GM23338 (cell line): ENCODE data around the gene WT1. TPM values are rescaled to one million over a fixed set of nuclear protein-coding genes. Genes with fewer than 3 reads are reported as not detected.

ENCODE experiments used
- ATAC-seq: fragments of 200-7000 bp; cut with Tn5 transposase; 3 replicates; pipeline ENCODE4 v1.9.1; 2020
- DNase-seq: peaks from one replicate; pipeline ENCODE4 v3.0.0-alpha.2; 2015; ENCODE audit warnings: low spot score
- H2AFZ ChIP-seq: fragments of 200-600 bp; sonication (generic); 2 replicates; pipeline ENCODE4 v1.8.0; 2016; ENCODE audit warnings: antibody characterized with exemption, mild to moderate bottlenecking, moderate library complexity
- H3F3A ChIP-seq: fragments of 200-600 bp; sonication (generic); replicated peaks from 2 replicates; pipeline ENCODE4 v1.8.0; 2017; ENCODE audit warnings: antibody characterized with exemption, mixed run types, low read depth
- H3K27ac ChIP-seq: fragments of 200-600 bp; sonication (generic); 2 replicates; pipeline ENCODE4 v1.6.1; 2016; ENCODE audit warnings: low read depth
- H3K27me3 ChIP-seq: fragments of 200-600 bp; sonication (generic); 2 replicates; pipeline ENCODE4 v1.8.0; 2016; ENCODE audit warnings: mild to moderate bottlenecking, mixed run types, moderate library complexity; ENCODE audit not compliant: insufficient read depth
- H3K36me3 ChIP-seq: fragments of 200-600 bp; sonication (generic); 2 replicates; pipeline ENCODE4 v1.8.0; 2016; ENCODE audit warnings: mild to moderate bottlenecking; ENCODE audit not compliant: insufficient read depth
- H3K4me1 ChIP-seq: fragments of 200-600 bp; sonication (generic); 2 replicates; pipeline ENCODE4 v1.8.0; 2016; ENCODE audit warnings: mild to moderate bottlenecking, moderate library complexity; ENCODE audit not compliant: insufficient read depth
- H3K4me2 ChIP-seq: fragments of 200-600 bp; sonication (generic); 2 replicates; pipeline ENCODE4 v1.7.1; 2017; ENCODE audit warnings: mixed run types
- H3K4me3 ChIP-seq: fragments of 200-600 bp; sonication (generic); 2 replicates; pipeline ENCODE4 v1.6.1; 2016; ENCODE audit warnings: mixed run types
- H3K79me2 ChIP-seq: fragments of 200-600 bp; sonication (generic); replicated peaks from 2 replicates; pipeline ENCODE4 v1.8.0; 2017; ENCODE audit warnings: mild to moderate bottlenecking; ENCODE audit not compliant: insufficient read depth
- H3K9me2 ChIP-seq: fragments of 200-600 bp; sonication (generic); 2 replicates; pipeline ENCODE4 v1.8.0; 2017; ENCODE audit not compliant: insufficient read depth
- H4K20me1 ChIP-seq: fragments of 200-600 bp; sonication (generic); replicated peaks from 2 replicates; pipeline ENCODE4 v1.8.0; 2017; ENCODE audit warnings: mild to moderate bottlenecking; ENCODE audit not compliant: insufficient read depth
- H3K27ac Mint-ChIP-seq: 2 replicates; pipeline ENCODE4 v1.8.0; 2020; ENCODE audit warnings: inconsistent platforms, mild to moderate bottlenecking, moderate library complexity, mixed read lengths
- H3K27me3 Mint-ChIP-seq: 3 replicates; pipeline ENCODE4 v1.8.0; 2022; ENCODE audit warnings: low read depth, mild to moderate bottlenecking, moderate library complexity, mixed read lengths, inconsistent platforms; ENCODE audit not compliant: insufficient read depth, poor library complexity
- H3K36me3 Mint-ChIP-seq: 3 replicates; pipeline ENCODE4 v1.8.0; 2021; ENCODE audit warnings: low read depth, mild to moderate bottlenecking, inconsistent platforms, moderate library complexity, mixed read lengths
- H3K4me1 Mint-ChIP-seq: 3 replicates; pipeline ENCODE4 v1.8.0; 2020; ENCODE audit warnings: mild to moderate bottlenecking, inconsistent platforms, mixed read lengths
- H3K4me3 Mint-ChIP-seq: 3 replicates; pipeline ENCODE4 v1.8.0; 2021; ENCODE audit warnings: moderate library complexity, mild to moderate bottlenecking, inconsistent platforms, mixed read lengths
- H3K9me3 Mint-ChIP-seq: 3 replicates; pipeline ENCODE4 v1.8.0; 2020; ENCODE audit warnings: moderate library complexity, mild to moderate bottlenecking, inconsistent platforms, mixed read lengths
- EZH2 ChIP-seq: fragments of 200-600 bp; sonication (generic); IDR thresholded peaks from one replicate; pipeline ENCODE4 v1.8.0; 2017; ENCODE audit warnings: antibody characterized with exemption, mild to moderate bottlenecking, low read depth; ENCODE audit not compliant: unreplicated experiment
- EZH2phosphoT487 ChIP-seq: fragments of 200-600 bp; sonication (generic); IDR thresholded peaks from one replicate; pipeline ENCODE4 v1.8.1; 2018; ENCODE audit warnings: antibody characterized with exemption; ENCODE audit not compliant: unreplicated experiment
- JUNB ChIP-seq: IDR thresholded peaks from one replicate; pipeline ENCODE4 v1.6.1; 2016; ENCODE audit warnings: antibody characterized with exemption; ENCODE audit not compliant: unreplicated experiment
- NANOG ChIP-seq: IDR thresholded peaks from 2 replicates; pipeline ENCODE4 v1.6.1; 2016; ENCODE audit warnings: antibody characterized with exemption, borderline replicate concordance
- ZNF114 ChIP-seq: fragments of 250-450 bp; sonication (Bioruptor Pico); IDR thresholded peaks from 2 replicates; pipeline ENCODE4 v1.5.0; 2020; ENCODE audit warnings: mild to moderate bottlenecking, moderate library complexity
- polyA plus RNA-seq: library from polyadenylated mRNA; unstranded; fragments of >200 nt; fragmentation: Nextera tagmentation; extraction: Ambion mirVana; gene quantifications from 2 replicates; pipeline ENCODE4 v1.2.1, GENCODE V29; 2016
- total RNA-seq: library from RNA; depleted of rRNA; stranded (reverse); fragments of >200 nt; shearing (Covaris generic); gene quantifications from 2 replicates; pipeline ENCODE4 v1.2.3, GENCODE V29; 2014
- TF ChIP-seq, protein P1 (sequence below), 2 experiments: fragments of 200-600 bp in 1 of 2; sonication (generic) in 1 of 2; conservative IDR thresholded peaks; 2 replicates each; pipeline versions ENCODE4 v1.5.1 to v1.6.1; 2016 to 2017; ENCODE audit warnings: antibody characterized with exemption in 2 of 2, low read depth in 2 of 2, mild to moderate bottlenecking in 2 of 2, moderate library complexity in 1 of 2

Gene WT1
- total and polyA plus RNA-seq, 2 experiments from 2014 or later: 0.21 TPM; not detected in 1

DNA sequence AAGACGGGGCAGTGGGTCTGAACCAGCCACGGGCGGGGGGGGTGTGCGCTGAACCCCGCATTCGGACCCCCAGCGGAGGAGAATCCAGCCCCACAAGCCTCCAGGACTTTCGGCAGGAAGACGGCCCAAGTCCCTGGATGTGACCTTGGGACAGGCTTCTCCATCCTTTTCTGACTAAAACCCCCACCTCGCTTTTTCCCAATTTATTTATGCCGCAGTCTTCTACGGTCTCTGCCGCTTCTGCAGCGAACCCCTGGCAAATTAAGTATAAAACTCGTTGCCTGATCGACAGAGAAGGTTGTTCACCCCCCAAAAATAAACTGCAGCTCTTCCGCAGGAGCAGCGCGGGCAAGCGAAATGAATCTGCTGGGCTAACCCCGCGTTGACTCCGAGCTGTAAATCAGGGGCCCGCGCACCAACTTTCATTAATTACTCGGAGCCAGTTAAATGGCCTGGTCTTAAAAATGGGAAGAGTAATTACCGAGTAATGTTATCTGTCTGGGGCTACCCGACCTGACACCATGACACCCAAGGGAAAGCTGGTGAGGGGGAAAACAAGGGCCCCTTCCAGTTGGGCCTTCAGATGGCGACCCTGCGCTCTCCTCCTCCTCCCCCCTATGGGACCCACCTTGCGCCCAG is 6.6 kb downstream of the WT1 start:
- Mint-ChIP-seq H3K27me3 (peaks cover 100% of the 10 kb centered on the region), H3K27ac (no peak overlapping the region), H3K36me3 (peaks cover 3% of the 10 kb centered on the region; the same call in 1 of the 3 replicates), H3K4me3 (peak overlapping the region; percentile 73), H3K9me3 (peaks cover 6% of the 10 kb centered on the region; the same call in 2 of the 3 replicates), H3K4me1 (peaks cover 45% of the 10 kb centered on the region)
- Histone ChIP-seq H3K9me2 (no peaks in the 10 kb centered on the region), H3K4me1 (peaks cover 44% of the 10 kb centered on the region), H4K20me1 (peaks cover 23% of the 10 kb centered on the region), H3K27me3 (peaks cover 100% of the 10 kb centered on the region), H3K4me3 (peak overlapping the region; percentile 62), H2AFZ (no peak overlapping the region), H3K36me3 (no peaks in the 10 kb centered on the region), H3K27ac (no peak overlapping the region), H3K4me2 (peak overlapping the region; percentile 91), H3F3A (peaks cover 4% of the 10 kb centered on the region; the same call in 1 of the 2 replicates), H3K79me2 (no peaks in the 10 kb centered on the region)
- DNase-seq (peak; percentile 18), ATAC-seq (no peak)
- no peak for TF ChIP-seq ZNF114 (CRISPR knock-in tag)
- peak; percentile 92 for TF ChIP-seq EZH2
- no peak for TF ChIP-seq NANOG

DNA sequence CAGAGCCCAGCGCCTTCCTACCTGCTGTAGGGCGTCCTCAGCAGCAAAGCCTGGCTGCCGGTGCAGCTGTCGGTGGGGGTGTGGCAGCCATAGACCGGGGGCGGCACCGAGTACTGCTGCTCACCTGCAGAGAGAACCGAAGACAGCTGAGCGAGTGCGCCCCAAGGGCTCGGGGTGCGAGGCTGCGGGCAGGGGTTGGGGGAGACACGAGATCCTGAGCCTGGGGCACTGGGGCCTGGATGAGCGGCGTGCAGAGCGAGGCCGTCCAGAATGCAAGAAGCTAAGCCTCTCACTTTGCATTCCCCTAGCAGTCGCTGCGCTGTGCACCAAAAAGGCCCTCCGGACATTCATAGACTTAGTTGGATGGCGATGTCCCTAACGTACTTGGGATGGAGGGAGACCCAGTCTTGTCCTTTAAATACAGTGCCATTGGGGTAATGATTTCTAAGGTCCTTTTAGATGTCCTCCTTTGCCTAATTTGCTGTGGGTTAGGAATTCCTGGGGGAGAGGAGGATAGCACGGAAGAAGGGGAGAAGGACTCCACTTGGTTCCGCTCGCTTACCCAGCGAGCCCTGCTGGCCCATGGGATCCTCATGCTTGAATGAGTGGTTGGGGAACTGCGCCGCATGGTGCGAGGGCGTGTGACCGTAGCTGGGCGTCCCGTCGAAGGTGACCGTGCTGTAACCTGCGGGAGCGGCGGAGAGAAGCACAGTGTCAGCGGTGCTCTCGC is 7.2 kb downstream of the WT1 start:
- peaks cover 94% of the 10 kb centered on the region for H3K27me3 Mint-ChIP-seq
- peaks cover 23% of the 10 kb centered on the region for H4K20me1 ChIP-seq

More for the DNA sequence above, 7.2 kb downstream of the WT1 start:
- peak; percentile 62 for DNase-seq
- Mint-ChIP-seq H3K27ac (no peak overlapping the region), H3K36me3 (peaks cover 3% of the 10 kb centered on the region; the same call in 1 of the 3 replicates), H3K9me3 (peaks cover 6% of the 10 kb centered on the region; the same call in 2 of the 3 replicates), H3K4me3 (peak overlapping the region; percentile 73), H3K4me1 (peaks cover 38% of the 10 kb centered on the region)
- Histone ChIP-seq H3K4me3 (peak overlapping the region; percentile 62), H3K4me2 (peak overlapping the region; percentile 91), H3F3A (peaks cover 4% of the 10 kb centered on the region; the same call in 1 of the 2 replicates), H3K27me3 (peaks cover 100% of the 10 kb centered on the region), H3K27ac (no peak overlapping the region), H3K9me2 (no peaks in the 10 kb centered on the region), H2AFZ (no peak overlapping the region; the same call in 1 of the 2 replicates), H3K79me2 (no peaks in the 10 kb centered on the region), H3K36me3 (no peaks in the 10 kb centered on the region), H3K4me1 (peaks cover 40% of the 10 kb centered on the region)
- peak; percentile 18 for ATAC-seq
- TF ChIP-seq, protein P1, sequence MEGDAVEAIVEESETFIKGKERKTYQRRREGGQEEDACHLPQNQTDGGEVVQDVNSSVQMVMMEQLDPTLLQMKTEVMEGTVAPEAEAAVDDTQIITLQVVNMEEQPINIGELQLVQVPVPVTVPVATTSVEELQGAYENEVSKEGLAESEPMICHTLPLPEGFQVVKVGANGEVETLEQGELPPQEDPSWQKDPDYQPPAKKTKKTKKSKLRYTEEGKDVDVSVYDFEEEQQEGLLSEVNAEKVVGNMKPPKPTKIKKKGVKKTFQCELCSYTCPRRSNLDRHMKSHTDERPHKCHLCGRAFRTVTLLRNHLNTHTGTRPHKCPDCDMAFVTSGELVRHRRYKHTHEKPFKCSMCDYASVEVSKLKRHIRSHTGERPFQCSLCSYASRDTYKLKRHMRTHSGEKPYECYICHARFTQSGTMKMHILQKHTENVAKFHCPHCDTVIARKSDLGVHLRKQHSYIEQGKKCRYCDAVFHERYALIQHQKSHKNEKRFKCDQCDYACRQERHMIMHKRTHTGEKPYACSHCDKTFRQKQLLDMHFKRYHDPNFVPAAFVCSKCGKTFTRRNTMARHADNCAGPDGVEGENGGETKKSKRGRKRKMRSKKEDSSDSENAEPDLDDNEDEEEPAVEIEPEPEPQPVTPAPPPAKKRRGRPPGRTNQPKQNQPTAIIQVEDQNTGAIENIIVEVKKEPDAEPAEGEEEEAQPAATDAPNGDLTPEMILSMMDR (conservative IDR thresholded peaks at IDR 0.05; ENCODE audit: low read depth in 2 of 2): no peak
- peak; percentile 83 for TF ChIP-seq EZH2
- TF ChIP-seq JUNB: no peak
- peak; percentile 22 for TF ChIP-seq EZH2phosphoT487
